ENCODE data around the gene NREP. TPM values are rescaled to one million over a fixed set of nuclear protein-coding genes. Genes with fewer than 3 reads are reported as not detected.

NREP gene
- total and polyA plus RNA-seq, 2 donors (not counting 3 experiments of a cell fraction or from before 2014, with no cell fraction given): 96.7 to 112 TPM

DNA sequence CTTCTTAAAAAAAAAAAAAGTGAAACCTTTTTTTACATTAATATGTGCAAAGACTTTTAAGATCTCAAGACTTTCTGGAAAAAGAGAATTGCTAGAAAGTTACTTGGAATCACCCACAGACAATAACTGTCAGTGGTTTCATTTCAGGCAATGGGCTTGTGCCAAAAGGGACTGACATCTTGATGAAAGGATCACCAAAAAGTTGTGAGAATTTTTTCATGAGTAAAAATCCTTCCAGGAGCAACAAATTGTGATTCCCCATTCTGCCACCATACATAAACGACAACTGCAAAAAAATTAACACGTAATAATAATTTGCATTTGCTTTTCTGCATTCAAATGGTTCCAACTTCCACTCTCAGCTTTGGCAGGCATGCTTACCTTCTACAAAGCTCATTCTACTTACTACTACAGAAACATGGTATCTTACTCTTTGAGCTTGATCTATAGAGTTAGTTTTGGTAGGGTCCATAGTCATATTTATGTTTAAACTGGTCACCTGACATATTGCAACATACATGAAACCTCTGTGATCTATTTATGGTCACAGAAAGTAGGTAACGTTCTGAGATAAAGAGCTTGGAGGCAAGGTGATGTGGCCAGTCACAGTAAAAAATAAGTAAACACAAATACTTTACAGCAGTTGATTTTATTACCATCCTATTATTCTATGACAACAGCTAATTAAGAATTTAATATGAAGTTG is 3.0 kb downstream of the NREP start:
- ChIA-PET CTCF (interaction anchor here (0.8 to 1.8 kb wide), 4 partner anchors 12 to 203 kb away, joined by 3 to 16 read pairs (median 4); no protein-coding TSS in a partner anchor), POLR2A (interaction anchor here (1.3 kb wide), 1 partner anchor 192 kb away, joined by 3 read pairs; no protein-coding TSS in a partner anchor)
- Histone ChIP-seq H3K4me3 (replicated peaks in 1 of 3; ENCODE audit: insufficient read depth in 1 of 3, low read depth in 1 of 3, low read length in 3 of 3) (no peak overlapping the region), H3K27ac (ENCODE audit: insufficient read depth, low read depth, low read length) (no peak overlapping the region), H4K20me1 (replicated peaks; ENCODE audit: control insufficient read depth, extremely low read depth, insufficient read depth, low read length) (no peaks in the 10 kb centered on the region), H3K9me1 (replicated peaks; ENCODE audit: control insufficient read depth, extremely low read depth, insufficient read depth, low read length) (no peaks in the 10 kb centered on the region), H3K4me2 (ENCODE audit: insufficient read depth, low read length) (peak overlapping the region; percentile 97), H3K4me1 (ENCODE audit: control insufficient read depth, extremely low read depth, insufficient read depth, low read length) (peaks cover 29% of the 10 kb centered on the region), H3K27me3 (ENCODE audit: control insufficient read depth in 2 of 2, insufficient read depth in 2 of 2, low read length in 2 of 2) (no peaks in the 10 kb centered on the region), H3K36me3 (ENCODE audit: control insufficient read depth in 2 of 2, extremely low read depth in 1 of 2, insufficient read depth in 2 of 2, low read length in 2 of 2) (no peaks in the 10 kb centered on the region), H3K9me3 (replicated peaks; ENCODE audit: control insufficient read depth, insufficient read depth, low read length) (no peaks in the 10 kb centered on the region), H2AFZ (ENCODE audit: low read depth, low read length) (no peak overlapping the region), H3K9ac (replicated peaks; ENCODE audit: extremely low read depth, insufficient read depth, low read length) (no peak overlapping the region), H3K79me2 (ENCODE audit: control insufficient read depth, insufficient read depth, low read length) (peaks cover 36% of the 10 kb centered on the region)
- TF ChIP-seq CTCF (IDR thresholded peaks at IDR 0.05; ENCODE audit: extremely low read depth in 1 of 2, insufficient read depth in 1 of 2, low read depth in 1 of 2, low read length in 2 of 2) (no peak), POLR2A (IDR thresholded peaks at IDR 0.05; ENCODE audit: low read depth, low read length) (peak; percentile 18), MAX (IDR thresholded peaks at IDR 0.05; ENCODE audit: insufficient read depth, insufficient read length) (no peak)
- dilution Hi-C loops (cut with MboI; ENCODE audit: extremely low pct_ligation_motif_present, low sequenced_read_pairs) (no loop called here), intact Hi-C loops (cut with micrococcal nuclease) (loop anchor here (10.0 kb wide), 1 partner anchor 1019 kb away; the partner anchor contains the start of gene SLC25A46)
- DNase-seq (ENCODE audit: low read depth, low spot score) (no peak), FAIRE-seq (no peak)
- no TSS peak for BruUV-seq (replicated peaks)

GRCh38 chr5:111752426-111752965 is 4.5 kb downstream of the NREP start:
- intact Hi-C loops (cut with micrococcal nuclease): loop anchor here (10.0 kb wide), 1 partner anchor 1018 kb away; the partner anchor contains the start of gene SLC25A46
- Histone ChIP-seq H2AFZ (ENCODE audit: low read depth, low read length) (no peak overlapping the region), H3K9me3 (replicated peaks; ENCODE audit: control insufficient read depth, insufficient read depth, low read length) (no peaks in the 10 kb centered on the region), H3K4me3 (replicated peaks in 1 of 3; ENCODE audit: insufficient read depth in 1 of 3, low read depth in 1 of 3, low read length in 3 of 3) (no peak overlapping the region), H3K27me3 (ENCODE audit: control insufficient read depth in 2 of 2, insufficient read depth in 2 of 2, low read length in 2 of 2) (no peaks in the 10 kb centered on the region), H3K9ac (replicated peaks; ENCODE audit: extremely low read depth, insufficient read depth, low read length) (no peak overlapping the region), H3K79me2 (ENCODE audit: control insufficient read depth, insufficient read depth, low read length) (peaks cover 36% of the 10 kb centered on the region), H4K20me1 (replicated peaks; ENCODE audit: control insufficient read depth, extremely low read depth, insufficient read depth, low read length) (no peaks in the 10 kb centered on the region), H3K36me3 (ENCODE audit: control insufficient read depth in 2 of 2, extremely low read depth in 1 of 2, insufficient read depth in 2 of 2, low read length in 2 of 2) (no peaks in the 10 kb centered on the region), H3K27ac (ENCODE audit: insufficient read depth, low read depth, low read length) (no peak overlapping the region), H3K9me1 (replicated peaks; ENCODE audit: control insufficient read depth, extremely low read depth, insufficient read depth, low read length) (no peaks in the 10 kb centered on the region), H3K4me2 (ENCODE audit: insufficient read depth, low read length) (no peak overlapping the region), H3K4me1 (ENCODE audit: control insufficient read depth, extremely low read depth, insufficient read depth, low read length) (peaks cover 38% of the 10 kb centered on the region)
- no TSS peak for BruUV-seq (replicated peaks)
- TF ChIP-seq JUN (IDR thresholded peaks at IDR 0.05; ENCODE audit: borderline replicate concordance, insufficient read depth, insufficient read length, low read depth) (no peak), GATA2 (IDR thresholded peaks at IDR 0.05; ENCODE audit: insufficient read depth, insufficient read length, low read depth, low read length) (no peak), MAX (IDR thresholded peaks at IDR 0.05; ENCODE audit: insufficient read depth, insufficient read length) (no peak), FOS (IDR thresholded peaks at IDR 0.05; ENCODE audit: borderline replicate concordance, insufficient read depth, low read length) (no peak), MYC (IDR thresholded peaks at IDR 0.05; ENCODE audit: low read depth, low read length) (no peak), EZH2 (IDR thresholded peaks at IDR 0.05; ENCODE audit: borderline replicate concordance, low read depth, low read length, severe bottlenecking) (no peak), CTCF (IDR thresholded peaks at IDR 0.05; ENCODE audit: extremely low read depth in 1 of 2, insufficient read depth in 1 of 2, low read depth in 1 of 2, low read length in 2 of 2) (no peak), POLR2A (IDR thresholded peaks at IDR 0.05; ENCODE audit: low read depth, low read length) (no peak), POLR2AphosphoS5 (IDR thresholded peaks at IDR 0.05; ENCODE audit: insufficient read depth, low read depth, low read length) (no peak)
- ChIA-PET POLR2A (no interaction called here), CTCF (no interaction called here)
- no peak for DNase-seq (ENCODE audit: low read depth, low spot score)
- no peak for FAIRE-seq
- dilution Hi-C loops (cut with MboI; ENCODE audit: extremely low pct_ligation_motif_present, low sequenced_read_pairs): no loop called here

Data from endothelial cell of umbilical vein (primary cell).